ENCODE data around the gene NR2F1-AS1.
"Not testable (repeated sequence)": the region's sequence is repeated elsewhere in the genome, so short reads cannot be mapped to it uniquely, and the experiment has no call there.

NR2F1-AS1 gene

DNA sequence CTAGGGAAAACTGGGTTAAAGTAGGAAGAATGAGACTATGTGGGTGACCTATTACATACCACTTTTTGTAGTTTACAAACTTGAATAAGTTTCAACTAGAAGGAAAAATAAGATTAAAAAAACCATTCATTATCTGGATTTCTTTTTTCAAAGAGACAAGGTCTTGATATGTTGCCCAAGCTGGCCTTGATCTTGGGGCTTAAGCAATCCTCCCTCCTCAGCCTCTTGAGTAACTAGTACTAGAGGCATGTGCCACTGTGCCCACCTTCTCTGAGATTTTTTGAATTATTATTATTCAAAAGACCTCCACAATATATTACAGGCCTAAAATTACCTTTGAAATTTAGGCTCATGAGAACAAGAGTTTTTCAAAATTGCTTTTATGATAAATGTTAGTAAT is 63.2 kb downstream of the NR2F1-AS1 start:
- no peak for ATAC-seq

DNA sequence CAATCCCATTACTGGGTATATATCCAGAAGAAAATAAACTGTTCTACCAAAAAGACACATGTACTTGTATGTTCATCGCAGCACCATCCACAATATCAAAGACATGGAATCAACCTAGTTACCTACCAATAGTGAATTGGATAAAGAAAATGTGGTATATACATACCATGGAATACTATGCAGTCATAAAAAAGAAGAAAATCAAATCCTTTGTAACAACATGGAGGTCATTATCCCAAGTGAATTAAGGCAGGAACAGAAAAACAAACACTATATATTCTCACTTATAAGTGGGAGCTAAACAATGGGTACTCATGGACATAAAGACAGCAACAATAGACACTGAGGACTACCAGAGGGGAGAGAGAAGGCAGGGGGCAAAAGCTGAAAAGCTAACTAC is 67.7 kb downstream of the NR2F1-AS1 start:
- ATAC-seq, result no peak

DNA sequence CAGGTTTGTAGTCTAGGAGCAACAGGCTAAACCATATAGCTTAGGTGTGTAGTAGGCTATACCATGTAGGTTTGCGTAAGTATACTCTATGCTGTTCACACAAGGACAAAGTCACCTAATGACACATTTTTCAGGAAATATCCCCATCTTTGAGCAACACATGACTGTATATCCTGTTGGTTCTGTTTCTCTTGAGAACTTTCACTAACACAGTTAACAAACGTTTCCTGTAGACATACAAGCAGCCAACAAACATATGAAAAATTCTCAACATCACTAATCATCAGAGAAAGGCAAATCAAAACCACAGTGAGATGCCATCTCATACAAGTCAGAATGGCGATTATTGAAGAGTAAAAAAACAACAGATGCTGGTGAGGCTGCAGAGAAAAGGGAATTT is 68.2 kb downstream of the NR2F1-AS1 start:
- ATAC-seq, result no peak

DNA sequence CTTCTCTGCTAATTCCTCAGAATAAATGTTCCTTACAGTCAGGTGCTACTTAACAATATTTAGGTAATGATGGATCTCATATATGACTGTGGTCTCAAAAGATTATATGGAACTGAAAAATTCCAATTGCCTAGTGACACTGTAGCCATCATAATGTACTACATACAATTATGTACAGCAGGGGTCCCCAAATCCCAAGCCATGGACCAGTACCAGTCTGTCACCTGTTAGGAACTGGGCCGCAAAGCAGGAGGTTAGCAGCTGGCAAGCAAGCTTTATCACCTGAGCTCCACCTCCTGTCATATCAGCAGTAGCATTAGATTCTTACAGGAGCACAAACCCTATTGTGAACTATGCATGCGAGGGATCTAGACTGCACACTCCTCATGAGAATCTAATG is 69.6 kb downstream of the NR2F1-AS1 start:
- no peak for ATAC-seq

DNA sequence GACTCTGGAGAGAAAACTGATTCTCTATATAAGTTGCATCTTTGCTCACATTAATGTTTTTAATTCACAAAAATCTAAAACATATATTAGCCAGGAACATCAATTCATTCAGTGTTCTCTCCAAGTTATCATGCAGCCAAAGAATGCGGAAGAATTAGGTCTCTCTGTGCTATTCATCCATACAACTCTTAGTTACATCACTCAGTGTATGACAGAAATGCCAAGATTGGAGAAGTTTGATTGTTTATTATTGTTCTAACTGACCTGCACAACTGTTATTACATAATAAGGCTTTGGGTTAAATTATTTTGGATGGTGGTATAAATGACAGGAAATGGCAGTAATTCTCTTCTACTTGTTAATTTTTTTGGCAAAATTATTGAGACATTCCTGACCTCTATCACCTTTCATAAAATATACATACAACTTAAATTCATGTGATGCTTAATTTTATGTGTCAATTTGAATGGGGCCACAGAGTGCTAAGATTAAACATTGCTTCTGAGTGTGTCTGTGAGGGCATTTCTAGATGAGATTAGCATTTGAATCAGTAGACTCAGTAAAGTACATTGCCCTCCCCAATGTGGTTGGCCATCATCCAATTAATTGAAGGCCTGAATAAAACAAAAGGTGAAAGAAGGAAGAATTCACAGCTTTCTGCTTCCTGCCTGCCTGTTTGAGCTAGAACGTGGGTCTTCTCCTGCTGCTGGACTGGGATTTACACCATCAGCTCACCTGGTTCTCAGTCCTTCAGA is 70.2 kb downstream of the NR2F1-AS1 start:
- no peak for ATAC-seq

DNA sequence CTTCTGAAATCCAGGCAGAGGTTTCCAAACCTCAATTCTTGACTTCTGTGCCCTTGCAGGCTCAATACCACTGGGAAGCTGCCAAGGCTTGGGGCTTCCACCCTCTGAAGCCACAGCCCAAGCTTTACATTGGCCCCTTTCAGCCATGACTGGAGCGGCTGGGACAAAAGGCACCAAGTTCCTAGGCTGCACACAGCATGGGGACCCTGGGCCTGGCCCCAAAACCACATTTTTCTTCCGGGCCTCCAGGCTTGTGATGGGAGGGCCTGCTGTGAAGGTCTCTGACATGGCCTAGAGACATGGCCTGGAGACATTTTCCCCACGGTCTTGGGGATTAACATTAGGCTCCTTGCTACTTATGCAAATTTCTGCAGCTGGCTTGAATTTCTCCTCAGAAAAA is 75.5 kb downstream of the NR2F1-AS1 start:
- ATAC-seq, result not testable (repeated sequence)

DNA sequence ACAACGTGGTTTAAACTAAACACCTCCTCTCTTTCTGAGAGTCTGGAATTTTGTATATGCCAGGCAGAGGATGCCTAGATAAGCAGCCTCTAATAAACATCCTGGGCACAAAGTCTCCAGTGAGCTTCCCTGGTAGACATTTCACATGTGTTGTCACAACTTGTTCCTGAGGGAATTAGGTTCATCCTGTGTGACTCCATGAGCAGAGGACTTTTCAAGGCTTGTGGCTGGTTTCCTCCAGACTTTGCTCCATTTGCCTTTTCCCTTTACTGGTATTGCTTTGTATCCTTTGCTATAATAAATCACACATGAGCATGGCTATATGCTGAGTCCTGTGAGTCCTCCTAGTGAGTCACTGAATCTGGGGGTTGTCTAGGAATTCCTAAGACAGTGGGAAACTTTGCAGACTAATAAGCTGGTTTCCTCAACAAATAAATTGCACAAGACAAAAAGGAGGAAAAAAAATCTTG is 77.4 kb downstream of the NR2F1-AS1 start:
- ATAC-seq, result no peak

DNA sequence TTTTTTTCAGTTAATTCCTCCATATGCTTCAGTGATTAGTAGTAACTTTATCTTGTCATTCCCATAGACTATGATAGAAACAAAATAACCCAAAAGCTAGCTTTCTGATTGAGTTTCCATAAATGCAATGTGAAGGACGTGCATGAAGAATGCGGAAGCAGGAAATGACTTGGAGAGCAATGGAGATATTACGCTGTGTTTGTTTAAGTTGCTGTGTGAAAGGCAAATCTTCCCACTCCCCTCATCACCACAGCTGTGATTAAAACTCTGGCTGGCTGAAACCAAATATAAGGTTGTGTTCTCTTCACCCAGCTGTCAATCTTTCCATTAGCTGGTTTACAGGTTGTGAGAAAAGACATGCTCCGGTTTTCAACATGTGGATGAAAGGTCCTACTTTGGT is 83.9 kb downstream of the NR2F1-AS1 start:
- no peak for ATAC-seq

DNA sequence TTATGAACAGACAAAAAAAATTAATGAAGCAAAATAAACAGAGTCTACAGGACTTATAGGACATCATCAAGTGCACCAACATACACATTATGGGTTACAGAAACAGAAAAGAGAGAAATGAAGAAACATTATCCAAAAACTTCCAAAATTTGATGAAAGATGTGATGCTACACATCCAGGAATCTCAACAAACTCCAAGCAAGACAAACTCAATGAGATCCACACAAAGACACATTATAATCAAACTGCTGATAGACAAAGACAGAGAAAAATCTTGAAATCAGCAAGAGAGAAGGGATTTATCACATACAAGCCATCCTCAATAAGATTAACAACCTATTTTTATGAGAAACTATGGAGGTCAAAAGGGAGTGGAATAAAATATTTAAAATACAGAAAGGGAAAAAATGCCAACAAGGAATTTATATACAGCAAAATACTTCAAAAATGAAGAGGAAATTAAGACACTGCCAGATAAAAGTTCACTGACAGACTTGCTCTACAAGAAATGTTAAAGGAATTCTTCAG is 101.0 kb downstream of the NR2F1-AS1 start:
- no peak for ATAC-seq

DNA sequence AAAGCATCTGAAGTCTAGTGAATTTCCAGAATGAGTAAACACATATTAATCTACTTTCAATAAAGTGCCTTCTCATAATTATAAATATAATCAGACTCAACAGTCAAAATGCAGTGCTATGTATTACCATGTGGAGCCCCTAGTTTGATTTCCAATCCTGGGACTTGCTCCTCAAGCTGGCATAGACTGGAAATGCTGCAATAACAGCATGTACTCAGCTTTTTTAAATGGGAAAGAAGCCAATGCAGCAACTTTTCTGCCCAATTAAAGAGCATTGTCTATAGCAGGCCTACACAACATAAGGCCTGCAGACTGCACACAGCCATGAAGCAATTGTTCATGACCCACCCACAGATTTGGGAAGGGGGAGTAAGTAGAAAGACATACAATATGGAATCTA is 103.2 kb downstream of the NR2F1-AS1 start:
- ATAC-seq, result no peak

DNA sequence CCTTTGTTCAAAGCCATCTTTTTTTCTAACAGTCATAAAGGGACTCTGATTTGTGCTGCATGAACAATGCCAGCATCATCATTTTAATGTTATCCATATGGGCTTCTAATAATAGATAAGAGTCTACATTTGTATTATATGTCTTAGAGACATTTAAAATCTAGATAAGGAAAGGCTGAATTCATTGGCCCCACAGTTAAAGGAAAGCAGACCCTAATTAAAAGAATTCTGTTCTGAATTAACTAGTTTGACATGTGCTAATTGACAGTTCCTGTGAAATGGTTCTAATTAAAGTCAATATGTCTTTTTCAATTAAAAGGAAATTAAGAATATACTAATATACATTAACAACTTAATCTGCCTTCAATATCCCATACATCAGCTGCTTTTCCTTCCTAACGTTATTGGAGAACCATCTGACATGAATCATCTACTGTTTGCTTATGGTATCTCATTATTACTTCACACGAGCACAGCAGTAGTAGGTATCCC is 104.7 kb downstream of the NR2F1-AS1 start:
- no peak for ATAC-seq

DNA sequence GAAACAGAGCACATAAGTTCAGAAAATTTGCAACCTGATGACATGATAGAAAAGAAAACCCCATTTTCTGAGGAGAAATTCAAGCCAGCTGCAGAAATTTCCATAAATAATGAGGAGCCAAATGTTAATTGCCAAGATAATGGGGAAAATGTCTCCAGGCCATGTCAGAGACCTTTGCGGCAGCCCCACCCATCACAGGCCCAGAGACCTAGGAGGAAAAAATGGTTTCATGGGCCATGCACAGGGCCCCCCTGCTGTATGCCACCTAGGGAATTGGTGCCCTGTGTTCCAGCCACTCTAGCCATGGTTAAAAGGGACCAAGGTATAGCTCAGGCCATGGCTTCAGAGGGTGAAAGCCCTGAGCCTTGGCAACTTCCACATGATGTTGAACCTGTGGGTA is 118.1 kb downstream of the NR2F1-AS1 start:
- no peak for ATAC-seq

DNA sequence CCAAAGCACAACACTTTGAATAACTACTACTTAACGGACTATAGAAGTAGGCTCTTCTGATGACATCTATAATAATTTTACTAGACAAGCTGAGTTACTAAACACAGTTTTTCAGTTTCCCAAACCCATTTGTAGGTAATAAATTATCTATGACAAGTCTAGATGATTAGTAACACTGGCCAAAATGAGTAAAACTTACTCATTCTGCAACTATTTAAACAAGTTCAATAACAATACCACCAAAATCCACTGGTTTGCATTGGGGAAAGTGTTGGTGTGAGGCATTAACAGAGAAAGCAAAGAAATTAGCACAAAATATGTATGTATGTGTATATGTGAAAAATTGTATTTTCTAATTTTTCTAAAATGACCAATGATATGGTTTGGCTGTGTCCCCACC is 119.3 kb downstream of the NR2F1-AS1 start:
- no peak for ATAC-seq

DNA sequence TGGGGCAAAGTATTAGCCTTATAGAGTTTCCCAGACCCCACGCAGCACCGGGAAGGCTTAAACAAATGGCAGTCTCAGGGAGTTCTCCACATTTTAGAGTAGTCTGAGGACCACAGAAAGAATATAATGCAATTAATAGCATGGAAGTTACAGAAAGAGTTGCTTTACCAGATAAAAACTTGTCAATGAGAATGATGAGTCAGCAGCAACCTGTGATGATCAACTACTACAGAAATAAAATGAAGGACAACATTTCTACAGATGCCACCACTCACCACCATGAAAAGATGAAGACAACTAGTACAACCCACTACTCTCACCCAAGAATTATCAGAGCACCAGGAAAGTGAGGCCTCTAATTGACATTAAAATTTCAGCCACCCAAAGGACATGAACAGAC is 120.7 kb downstream of the NR2F1-AS1 start:
- no peak for ATAC-seq

DNA sequence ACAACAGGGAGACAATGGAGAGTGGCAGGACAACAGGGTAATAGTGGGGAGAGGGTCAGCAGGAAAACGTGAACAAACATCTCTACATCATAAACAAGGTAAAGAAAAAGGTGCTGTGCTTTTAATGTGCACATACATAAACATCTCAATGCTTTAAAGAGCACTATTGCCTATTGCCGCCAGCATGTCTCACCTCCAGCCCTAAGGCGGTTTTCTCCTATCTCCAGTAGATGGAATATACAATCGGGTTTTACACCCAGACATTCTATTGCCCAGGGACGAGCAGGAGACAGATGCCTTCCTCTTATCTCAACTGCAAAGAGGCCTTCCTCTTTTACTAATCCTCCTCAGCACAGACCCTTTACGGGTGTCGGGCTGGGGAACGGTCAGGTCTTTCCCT is 124.2 kb downstream of the NR2F1-AS1 start:
- ATAC-seq, result not testable (repeated sequence)

DNA sequence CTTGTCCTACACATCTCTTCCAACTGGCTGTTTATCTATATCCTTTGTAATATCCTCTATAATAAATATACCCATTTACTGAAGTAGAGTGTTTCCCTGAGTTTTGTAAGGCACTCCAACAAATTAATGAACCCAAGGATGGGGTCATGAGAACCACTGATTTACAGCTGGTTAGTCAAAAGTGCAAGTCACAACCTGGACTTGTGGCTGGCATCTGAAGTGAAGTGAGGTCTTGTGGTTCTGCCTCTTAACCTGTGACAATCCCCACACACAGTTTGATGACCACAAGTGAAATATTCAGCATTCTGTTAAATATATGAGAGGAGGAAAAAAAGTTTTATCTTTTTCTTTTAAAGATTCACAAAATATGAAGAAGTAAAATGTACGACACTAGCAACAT is 126.1 kb downstream of the NR2F1-AS1 start:
- no peak for ATAC-seq

DNA sequence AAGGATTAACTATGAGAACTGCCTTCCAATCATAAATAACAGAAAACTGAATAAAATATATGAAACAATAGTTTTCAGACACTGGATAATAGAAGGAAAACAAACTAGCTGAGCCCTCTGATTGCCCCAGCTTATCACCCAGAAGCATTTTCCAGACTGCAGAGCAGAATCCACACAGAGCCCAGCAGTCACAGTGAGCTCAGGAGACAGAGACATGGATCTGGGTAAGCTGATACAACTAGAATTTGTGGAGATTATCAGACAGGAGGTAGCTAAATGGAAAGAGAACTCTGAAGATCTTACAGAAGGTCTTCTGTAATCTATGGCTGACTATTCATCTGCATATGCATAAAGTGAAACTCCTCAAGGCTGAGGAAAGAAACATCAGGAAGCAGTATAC is 128.8 kb downstream of the NR2F1-AS1 start:
- no peak for ATAC-seq

DNA sequence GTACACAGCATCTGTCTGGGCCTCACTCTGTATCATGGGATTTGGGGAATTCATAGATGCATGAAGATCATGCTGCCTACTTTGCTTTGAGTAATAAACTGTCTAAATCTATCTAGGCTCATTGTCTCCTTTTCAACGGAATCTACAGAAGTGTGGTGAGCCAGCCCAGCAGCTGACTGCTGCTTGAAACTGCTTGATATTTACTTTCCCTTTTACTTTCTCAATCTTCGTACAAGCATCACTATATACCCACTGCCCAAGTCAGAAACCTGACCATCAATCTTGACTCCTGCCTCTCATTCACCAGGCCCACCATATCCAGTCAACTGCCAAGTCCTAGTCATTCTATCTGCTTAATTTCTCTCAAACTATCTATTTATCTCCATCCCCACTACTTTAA is 142.9 kb downstream of the NR2F1-AS1 start:
- no peak for ATAC-seq

DNA sequence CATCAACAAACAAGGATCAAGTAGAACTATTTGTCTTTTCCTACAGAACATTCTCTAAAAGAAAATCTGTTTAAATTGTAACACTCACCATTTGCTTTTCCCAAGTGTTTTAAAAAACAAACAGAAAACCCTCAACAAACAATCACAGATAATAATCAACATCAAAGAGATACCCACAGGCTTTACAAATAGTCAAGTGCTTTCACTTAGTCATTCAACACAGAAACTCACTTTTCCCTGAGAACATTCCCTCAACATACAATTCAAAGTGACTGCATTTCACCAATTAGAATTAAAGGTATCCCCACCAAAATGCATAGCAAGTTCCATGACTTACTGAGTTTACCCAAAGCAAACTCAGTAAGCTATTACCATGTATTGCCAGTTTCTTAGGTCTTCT is 144.9 kb downstream of the NR2F1-AS1 start:
- no peak for ATAC-seq

DNA sequence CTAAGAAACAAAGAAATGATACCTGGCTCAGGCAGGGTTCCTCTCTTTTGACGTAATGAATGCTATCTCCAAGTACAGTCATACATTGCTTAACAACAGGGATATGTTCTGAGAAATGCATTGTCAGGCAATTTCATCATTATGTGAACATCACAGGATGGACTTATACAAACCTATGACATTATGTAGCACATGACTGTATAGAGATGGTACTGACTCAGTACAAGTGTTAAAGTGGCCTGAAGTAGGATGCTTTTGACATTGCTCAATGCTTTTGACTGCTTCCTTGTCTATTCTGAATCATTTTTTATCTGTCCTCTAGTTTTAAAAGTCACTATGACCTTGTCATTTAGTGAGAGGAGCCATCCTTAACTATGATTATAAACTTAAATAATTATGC is 147.6 kb downstream of the NR2F1-AS1 start:
- ATAC-seq, result no peak

DNA sequence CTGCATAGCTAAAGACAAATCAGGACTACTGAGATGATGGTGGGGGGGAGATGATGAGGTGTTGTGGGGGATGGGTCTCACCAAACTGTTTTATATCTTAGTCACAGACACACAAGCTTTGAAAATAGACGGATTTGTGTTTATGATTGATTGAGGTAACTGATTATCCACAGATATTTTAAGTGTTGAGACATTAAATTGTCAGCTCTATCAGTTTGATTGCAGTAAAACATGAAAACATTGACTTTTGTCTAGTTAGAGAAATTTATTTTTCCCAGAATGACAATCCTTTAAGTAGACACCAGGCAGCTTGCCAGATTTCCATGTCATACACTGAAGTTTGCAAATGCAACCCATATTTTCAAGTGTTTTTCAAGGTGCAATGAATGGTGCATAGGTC is 149.8 kb downstream of the NR2F1-AS1 start:
- ATAC-seq, result no peak

DNA sequence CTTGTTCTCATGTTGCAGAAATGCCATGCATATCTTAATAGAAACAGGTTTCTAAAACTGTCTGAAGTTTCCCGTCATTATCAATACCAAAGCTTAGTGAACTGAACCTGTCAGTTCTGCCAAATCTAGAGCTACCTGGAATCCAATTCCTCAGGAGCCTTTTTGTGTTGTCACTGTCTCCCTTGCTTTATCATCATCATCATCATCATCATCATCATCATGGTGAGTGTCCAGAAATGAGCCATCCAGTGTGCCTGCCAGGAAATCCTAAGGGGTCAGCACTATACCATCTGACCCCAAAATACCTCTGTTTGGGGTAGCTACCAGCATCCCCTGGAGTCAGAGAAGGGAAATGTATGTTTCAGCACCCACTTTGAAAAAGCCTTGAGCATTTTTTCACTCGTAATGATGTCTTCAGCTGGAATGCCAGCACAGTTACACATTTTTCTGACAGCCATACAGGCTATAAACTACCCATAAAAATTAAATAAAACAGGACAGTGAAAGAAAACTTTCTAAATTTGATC is 150.3 kb downstream of the NR2F1-AS1 start:
- no peak for ATAC-seq

DNA sequence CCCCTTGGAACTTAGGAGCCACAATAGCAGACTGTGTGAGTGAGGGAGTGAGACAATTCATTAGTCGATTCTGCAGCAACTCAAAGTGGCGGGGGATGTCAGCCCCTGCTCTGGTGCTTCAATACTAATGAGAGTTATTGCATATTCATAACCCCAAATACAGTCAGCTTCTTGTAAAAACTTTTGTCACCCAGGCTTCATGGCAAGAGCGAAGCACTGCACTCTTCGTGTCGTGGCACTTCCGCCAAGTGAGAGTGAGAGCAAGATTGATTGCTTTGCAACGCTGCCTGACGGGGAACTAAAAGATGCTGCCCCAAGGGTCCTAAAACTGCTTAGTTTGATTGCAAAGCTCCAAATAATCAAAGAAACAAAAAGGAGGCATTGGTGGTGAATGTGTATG is 150.9 kb downstream of the NR2F1-AS1 start:
- ATAC-seq, result no peak

DNA sequence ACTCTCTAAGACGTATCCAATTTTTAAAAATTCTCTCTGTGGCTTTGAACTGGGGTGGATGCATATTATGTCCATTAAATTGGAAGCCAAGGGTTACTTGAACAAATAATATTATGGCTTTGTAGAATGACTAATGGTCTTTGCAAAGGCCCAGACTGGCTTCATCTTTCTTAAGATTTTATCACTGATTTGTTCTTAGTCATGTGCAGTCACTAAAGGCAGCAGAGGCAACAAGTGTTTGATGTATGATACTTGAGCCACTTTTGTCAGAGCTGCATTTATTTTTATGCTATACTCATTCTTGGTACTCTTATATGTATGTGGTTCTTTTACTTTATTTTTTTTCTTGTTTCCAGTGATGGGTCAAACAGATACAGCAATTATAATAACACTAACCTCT is 152.2 kb downstream of the NR2F1-AS1 start:
- ATAC-seq, result no peak

DNA sequence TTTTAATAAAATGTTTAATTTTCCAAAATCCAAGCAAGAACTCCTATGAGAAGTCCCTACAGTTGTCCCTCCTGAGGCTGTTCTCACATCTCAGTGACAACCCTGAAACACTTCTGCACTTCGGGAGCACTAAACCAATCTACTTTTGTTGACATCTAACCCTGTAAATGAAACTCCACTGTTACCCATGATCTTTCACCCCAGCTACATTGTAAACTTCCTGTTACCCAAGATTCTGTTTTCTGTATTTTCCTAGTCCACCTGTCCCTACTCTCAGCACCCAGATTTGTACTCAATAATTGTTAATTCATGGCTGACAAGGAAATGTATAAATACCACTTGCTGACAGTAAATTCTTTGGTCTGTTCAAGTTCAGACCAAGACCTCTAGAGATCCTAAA is 153.7 kb downstream of the NR2F1-AS1 start:
- ATAC-seq, result no peak

Data from activated CD4-positive, CD25-positive, alpha-beta regulatory T cell treated with anti-CD3 and anti-CD28 coated beads, Interleukin-2, amount 50 U/mL, for 24 hours (primary cell).